ENCODE measurements around the gene SPSB1.
A peak's percentile ranks its signal among the peaks of the same experiment; 100 is the strongest.

The SPSB1 gene

GRCh38 chr1:9279172-9279840 lies 13.4 kb upstream of the SPSB1 start:
- no peak overlapping the region for H3K27ac Mint-ChIP-seq
- no peak for DNase-seq (ENCODE audit: low spot score in 2 of 2)
- ATAC-seq (ENCODE audit: low read depth): no peak
- H3K9me3 Mint-ChIP-seq: peaks cover 1% of the 10 kb centered on the region
- H3K27me3 Mint-ChIP-seq: peaks cover 18% of the 10 kb centered on the region
- H3K4me3 Mint-ChIP-seq: no peak overlapping the region
- peaks cover 1% of the 10 kb centered on the region for H3K36me3 Mint-ChIP-seq
- peaks cover 14% of the 10 kb centered on the region for H3K4me1 Mint-ChIP-seq

- Mint-ChIP-seq H3K4me1 (peaks cover 12% of the 10 kb centered on the region), H3K27ac (no peak overlapping the region), H3K4me3 (peak overlapping the region; percentile 27), H3K9me3 (peaks cover 5% of the 10 kb centered on the region), H3K27me3 (peaks cover 19% of the 10 kb centered on the region), H3K36me3 (peaks cover 1% of the 10 kb centered on the region)
- DNase-seq (ENCODE audit: low spot score in 2 of 2): no peak
- ATAC-seq (ENCODE audit: low read depth): no peak
These were observed 12.5 kb upstream of the SPSB1 start for GRCh38 chr1:9280015-9280860.

GRCh38 chr1:9281071-9281827 lies 11.4 kb upstream of the SPSB1 start:
- H3K27me3 Mint-ChIP-seq: peaks cover 22% of the 10 kb centered on the region
- no peak for DNase-seq (ENCODE audit: low spot score in 2 of 2)
- no peak overlapping the region for H3K27ac Mint-ChIP-seq
- no peak for ATAC-seq (ENCODE audit: low read depth)
- peaks cover 6% of the 10 kb centered on the region for H3K9me3 Mint-ChIP-seq
- no peak overlapping the region for H3K4me3 Mint-ChIP-seq
- peaks cover 10% of the 10 kb centered on the region for H3K4me1 Mint-ChIP-seq
- peaks cover 1% of the 10 kb centered on the region for H3K36me3 Mint-ChIP-seq

- no peak overlapping the region for H3K27ac Mint-ChIP-seq
- no peak overlapping the region for H3K4me3 Mint-ChIP-seq
- peaks cover 6% of the 10 kb centered on the region for H3K9me3 Mint-ChIP-seq
- no peaks in the 10 kb centered on the region for H3K36me3 Mint-ChIP-seq
- H3K4me1 Mint-ChIP-seq: peaks cover 11% of the 10 kb centered on the region
- peaks cover 23% of the 10 kb centered on the region for H3K27me3 Mint-ChIP-seq
- no peak for ATAC-seq (ENCODE audit: low read depth)
- DNase-seq (ENCODE audit: low spot score in 2 of 2): no peak
These were observed 10.6 kb upstream of the SPSB1 start for GRCh38 chr1:9281908-9282695.

GRCh38 chr1:9282696-9282955 lies 10.1 kb upstream of the SPSB1 start:
- Mint-ChIP-seq H3K36me3 (no peaks in the 10 kb centered on the region), H3K27me3 (peaks cover 25% of the 10 kb centered on the region), H3K4me3 (no peak overlapping the region), H3K4me1 (peaks cover 11% of the 10 kb centered on the region), H3K9me3 (peaks cover 6% of the 10 kb centered on the region), H3K27ac (peak overlapping the region; percentile 24)
- DNase-seq (ENCODE audit: low spot score in 2 of 2): no peak
- ATAC-seq (ENCODE audit: low read depth): no peak

GRCh38 chr1:9284061-9284460 lies 8.6 kb upstream of the SPSB1 start:
- Mint-ChIP-seq H3K4me1 (peaks cover 11% of the 10 kb centered on the region), H3K27ac (no peak overlapping the region), H3K4me3 (no peak overlapping the region)

GRCh38 chr1:9286556-9286955 lies 6.1 kb upstream of the SPSB1 start:
- peaks cover 10% of the 10 kb centered on the region for H3K9me3 Mint-ChIP-seq
- peaks cover 2% of the 10 kb centered on the region for H3K36me3 Mint-ChIP-seq
- DNase-seq (ENCODE audit: low spot score in 2 of 2): no peak
- H3K4me3 Mint-ChIP-seq: no peak overlapping the region
- ATAC-seq (ENCODE audit: low read depth): no peak
- H3K4me1 Mint-ChIP-seq: peaks cover 6% of the 10 kb centered on the region
- H3K27ac Mint-ChIP-seq: no peak overlapping the region
- peaks cover 12% of the 10 kb centered on the region for H3K27me3 Mint-ChIP-seq

More at GRCh38 chr1:9284061-9284460, 8.6 kb upstream of the SPSB1 start:
- Mint-ChIP-seq H3K27me3 (peaks cover 27% of the 10 kb centered on the region), H3K9me3 (peaks cover 10% of the 10 kb centered on the region), H3K36me3 (peaks cover 2% of the 10 kb centered on the region)
- DNase-seq (ENCODE audit: low spot score in 2 of 2) (no peak), ATAC-seq (ENCODE audit: low read depth) (peak; percentile 60)

- peaks cover 2% of the 10 kb centered on the region for H3K36me3 Mint-ChIP-seq
- H3K4me3 Mint-ChIP-seq: no peak overlapping the region
- ATAC-seq (ENCODE audit: low read depth) (peak; percentile 21), DNase-seq (ENCODE audit: low spot score in 2 of 2) (peak; percentile 86 to 92)
- peaks cover 10% of the 10 kb centered on the region for H3K27me3 Mint-ChIP-seq
- H3K9me3 Mint-ChIP-seq: peaks cover 10% of the 10 kb centered on the region
- peaks cover 4% of the 10 kb centered on the region for H3K4me1 Mint-ChIP-seq
- no peak overlapping the region for H3K27ac Mint-ChIP-seq
These were observed 3.6 kb upstream of the SPSB1 start for GRCh38 chr1:9289090-9289534.

GRCh38 chr1:9289711-9290485 lies 2.8 kb upstream of the SPSB1 start:
- Mint-ChIP-seq H3K27me3 (peaks cover 10% of the 10 kb centered on the region), H3K36me3 (peaks cover 2% of the 10 kb centered on the region), H3K9me3 (peaks cover 6% of the 10 kb centered on the region), H3K4me1 (peaks cover 5% of the 10 kb centered on the region), H3K4me3 (no peak overlapping the region), H3K27ac (no peak overlapping the region)
- DNase-seq (ENCODE audit: low spot score in 2 of 2): no peak
- ATAC-seq (ENCODE audit: low read depth): no peak

- H3K4me3 Mint-ChIP-seq: peak overlapping the region; percentile 68
- H3K27ac Mint-ChIP-seq: no peak overlapping the region
- no peak for DNase-seq (ENCODE audit: low spot score in 2 of 2)
- peaks cover 4% of the 10 kb centered on the region for H3K4me1 Mint-ChIP-seq
- peaks cover 2% of the 10 kb centered on the region for H3K36me3 Mint-ChIP-seq
- H3K9me3 Mint-ChIP-seq: peaks cover 4% of the 10 kb centered on the region
- ATAC-seq (ENCODE audit: low read depth): no peak
- H3K27me3 Mint-ChIP-seq: peaks cover 4% of the 10 kb centered on the region
These were observed 757 bp upstream of the SPSB1 start for GRCh38 chr1:9291914-9292360.

GRCh38 chr1:9293241-9293532 lies 493 bp downstream of the SPSB1 start:
- Mint-ChIP-seq H3K36me3 (peaks cover 2% of the 10 kb centered on the region), H3K27me3 (peaks cover 2% of the 10 kb centered on the region), H3K4me1 (peaks cover 4% of the 10 kb centered on the region), H3K4me3 (no peak overlapping the region), H3K9me3 (peaks cover 2% of the 10 kb centered on the region), H3K27ac (no peak overlapping the region)
- DNase-seq (ENCODE audit: low spot score in 2 of 2) (no peak), ATAC-seq (ENCODE audit: low read depth) (no peak)

GRCh38 chr1:9293533-9294404 lies 1.1 kb downstream of the SPSB1 start:
- Mint-ChIP-seq H3K36me3 (peaks cover 2% of the 10 kb centered on the region), H3K9me3 (peaks cover 2% of the 10 kb centered on the region), H3K27ac (no peak overlapping the region), H3K27me3 (peaks cover 2% of the 10 kb centered on the region), H3K4me1 (peaks cover 4% of the 10 kb centered on the region), H3K4me3 (no peak overlapping the region)
- DNase-seq (ENCODE audit: low spot score in 2 of 2) (peak; percentile 9 to 50), ATAC-seq (ENCODE audit: low read depth) (peak; percentile 33)

Measured in memory B cell (primary cell).